Body of pancreas (tissue), 4 donors: ENCODE data around the gene PACRG.

Experiments used
- POLR2A ChIP-seq, 3 donors: fragments of 450-650 bp; IDR thresholded peaks; one replicate each; pipeline ENCODE4 v1.6.1; 2016; ENCODE audit warnings: antibody characterized with exemption in 3 of 3, mild to moderate bottlenecking in 2 of 3
- TF ChIP-seq, protein P1 (sequence below), 7 experiments: fragments of 450-650 bp in 4 of 7; fragments of 200-600 bp in 3 of 7; sonication (generic) in 3 of 7; IDR thresholded peaks; one replicate each; pipeline ENCODE4 v1.5.1; 2016 to 2019; ENCODE audit warnings: antibody characterized with exemption in 7 of 7

- no peak for TF ChIP-seq POLR2A (IDR thresholded peaks at IDR 0.05)
- TF ChIP-seq, protein P1, sequence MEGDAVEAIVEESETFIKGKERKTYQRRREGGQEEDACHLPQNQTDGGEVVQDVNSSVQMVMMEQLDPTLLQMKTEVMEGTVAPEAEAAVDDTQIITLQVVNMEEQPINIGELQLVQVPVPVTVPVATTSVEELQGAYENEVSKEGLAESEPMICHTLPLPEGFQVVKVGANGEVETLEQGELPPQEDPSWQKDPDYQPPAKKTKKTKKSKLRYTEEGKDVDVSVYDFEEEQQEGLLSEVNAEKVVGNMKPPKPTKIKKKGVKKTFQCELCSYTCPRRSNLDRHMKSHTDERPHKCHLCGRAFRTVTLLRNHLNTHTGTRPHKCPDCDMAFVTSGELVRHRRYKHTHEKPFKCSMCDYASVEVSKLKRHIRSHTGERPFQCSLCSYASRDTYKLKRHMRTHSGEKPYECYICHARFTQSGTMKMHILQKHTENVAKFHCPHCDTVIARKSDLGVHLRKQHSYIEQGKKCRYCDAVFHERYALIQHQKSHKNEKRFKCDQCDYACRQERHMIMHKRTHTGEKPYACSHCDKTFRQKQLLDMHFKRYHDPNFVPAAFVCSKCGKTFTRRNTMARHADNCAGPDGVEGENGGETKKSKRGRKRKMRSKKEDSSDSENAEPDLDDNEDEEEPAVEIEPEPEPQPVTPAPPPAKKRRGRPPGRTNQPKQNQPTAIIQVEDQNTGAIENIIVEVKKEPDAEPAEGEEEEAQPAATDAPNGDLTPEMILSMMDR (IDR thresholded peaks at IDR 0.05): no peak
Measured at GRCh38 chr6:162857326-162857725, 129.6 kb downstream of the PACRG start.
